HCEC 1CT (cell line): ENCODE results near the gene RGS12.
"Not testable (repeated sequence)": the region's sequence is repeated elsewhere in the genome, so short reads cannot be mapped to it uniquely, and the experiment has no call there.

Experiments
- DNase-seq: peaks from one replicate; pipeline ENCODE4 v3.0.0-alpha.2; 2017

The RGS12 gene

GRCh38 chr4:3297066-3297859 is 4.4 kb downstream of the RGS12 start:
- DNase-seq = no peak

- DNase-seq = no peak
Measured at GRCh38 chr4:3299122-3299975, 6.5 kb downstream of the RGS12 start.

GRCh38 chr4:3299976-3300671 is 7.3 kb downstream of the RGS12 start:
- no peak for DNase-seq

GRCh38 chr4:3300882-3301281 is 8.1 kb downstream of the RGS12 start:
- not testable (repeated sequence) for DNase-seq

GRCh38 chr4:3301450-3302172 is 8.8 kb downstream of the RGS12 start:
- no peak for DNase-seq

- DNase-seq = no peak
Measured at GRCh38 chr4:3302173-3302785, 9.5 kb downstream of the RGS12 start.

GRCh38 chr4:3302786-3303564 is 10.2 kb downstream of the RGS12 start:
- no peak for DNase-seq

GRCh38 chr4:3303565-3303824 is 10.7 kb downstream of the RGS12 start:
- DNase-seq = no peak

GRCh38 chr4:3303923-3304710 is 11.3 kb downstream of the RGS12 start:
- DNase-seq = no peak

- DNase-seq = no peak
Measured at GRCh38 chr4:3304831-3305609, 12.2 kb downstream of the RGS12 start.

GRCh38 chr4:3305610-3306371 is 13.0 kb downstream of the RGS12 start:
- peak; percentile 25 for DNase-seq

GRCh38 chr4:3306450-3306849 is 13.6 kb downstream of the RGS12 start:
- DNase-seq = no peak

GRCh38 chr4:3307060-3307459 is 14.2 kb downstream of the RGS12 start:
- no peak for DNase-seq

- no peak for DNase-seq
Measured at GRCh38 chr4:3307486-3307885, 14.7 kb downstream of the RGS12 start.

- no peak for DNase-seq
Measured at GRCh38 chr4:3307891-3308575, 15.2 kb downstream of the RGS12 start.

GRCh38 chr4:3308691-3309090 is 15.9 kb downstream of the RGS12 start:
- no peak for DNase-seq

GRCh38 chr4:3310301-3311094 is 17.7 kb downstream of the RGS12 start:
- no peak for DNase-seq

GRCh38 chr4:3311095-3311372 is 18.2 kb downstream of the RGS12 start:
- no peak for DNase-seq
